PC-3 (cell line): Measurements from ENCODE around the gene ZNF668.

ENCODE experiments used
- EZH2 ChIP-seq: fragments of 300-600 bp; sonication (generic); IDR thresholded peaks from one replicate; pipeline ENCODE4 v1.6.1; 2017; ENCODE audit warnings: antibody characterized with exemption, mild to moderate bottlenecking, low read length; ENCODE audit not compliant: unreplicated experiment
- EZH2phosphoT487 ChIP-seq: fragments of 300-600 bp; sonication (generic); IDR thresholded peaks from 2 replicates; pipeline ENCODE4 v1.6.1; 2018; ENCODE audit warnings: mild to moderate bottlenecking, antibody characterized with exemption, low read length, borderline replicate concordance
- TF ChIP-seq, protein P1 (sequence below): fragments of 300-600 bp; sonication (generic); conservative IDR thresholded peaks from 2 replicates; pipeline ENCODE4 v1.5.1; 2017; ENCODE audit warnings: antibody characterized with exemption, low read depth, mild to moderate bottlenecking, low read length

DNA sequence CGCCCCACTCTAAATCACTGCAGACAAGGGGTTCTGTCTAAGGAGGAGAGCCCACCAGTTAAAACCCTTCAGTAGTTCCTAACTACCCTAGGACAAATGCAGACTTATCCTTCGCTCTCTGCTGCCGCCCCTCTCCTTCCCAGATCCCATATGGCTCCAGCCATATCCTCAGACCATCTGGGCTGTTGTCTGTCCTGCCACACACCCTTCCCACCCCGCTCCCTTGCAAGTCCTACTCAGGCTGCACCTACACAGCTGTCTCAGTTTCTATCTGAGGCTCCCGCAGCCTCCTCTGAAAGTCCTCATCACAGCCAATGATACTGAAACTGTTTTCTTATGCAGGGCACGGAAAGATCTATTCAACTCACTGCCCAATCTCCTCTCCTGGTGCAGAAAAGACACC is 33.4 kb upstream of the ZNF668 start:
- TF ChIP-seq, protein P1, sequence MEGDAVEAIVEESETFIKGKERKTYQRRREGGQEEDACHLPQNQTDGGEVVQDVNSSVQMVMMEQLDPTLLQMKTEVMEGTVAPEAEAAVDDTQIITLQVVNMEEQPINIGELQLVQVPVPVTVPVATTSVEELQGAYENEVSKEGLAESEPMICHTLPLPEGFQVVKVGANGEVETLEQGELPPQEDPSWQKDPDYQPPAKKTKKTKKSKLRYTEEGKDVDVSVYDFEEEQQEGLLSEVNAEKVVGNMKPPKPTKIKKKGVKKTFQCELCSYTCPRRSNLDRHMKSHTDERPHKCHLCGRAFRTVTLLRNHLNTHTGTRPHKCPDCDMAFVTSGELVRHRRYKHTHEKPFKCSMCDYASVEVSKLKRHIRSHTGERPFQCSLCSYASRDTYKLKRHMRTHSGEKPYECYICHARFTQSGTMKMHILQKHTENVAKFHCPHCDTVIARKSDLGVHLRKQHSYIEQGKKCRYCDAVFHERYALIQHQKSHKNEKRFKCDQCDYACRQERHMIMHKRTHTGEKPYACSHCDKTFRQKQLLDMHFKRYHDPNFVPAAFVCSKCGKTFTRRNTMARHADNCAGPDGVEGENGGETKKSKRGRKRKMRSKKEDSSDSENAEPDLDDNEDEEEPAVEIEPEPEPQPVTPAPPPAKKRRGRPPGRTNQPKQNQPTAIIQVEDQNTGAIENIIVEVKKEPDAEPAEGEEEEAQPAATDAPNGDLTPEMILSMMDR = no peak
- TF ChIP-seq EZH2 = no peak
- no peak for TF ChIP-seq EZH2phosphoT487
